ENCODE data around the gene IL18R1.

- TF ChIP-seq, protein P1, sequence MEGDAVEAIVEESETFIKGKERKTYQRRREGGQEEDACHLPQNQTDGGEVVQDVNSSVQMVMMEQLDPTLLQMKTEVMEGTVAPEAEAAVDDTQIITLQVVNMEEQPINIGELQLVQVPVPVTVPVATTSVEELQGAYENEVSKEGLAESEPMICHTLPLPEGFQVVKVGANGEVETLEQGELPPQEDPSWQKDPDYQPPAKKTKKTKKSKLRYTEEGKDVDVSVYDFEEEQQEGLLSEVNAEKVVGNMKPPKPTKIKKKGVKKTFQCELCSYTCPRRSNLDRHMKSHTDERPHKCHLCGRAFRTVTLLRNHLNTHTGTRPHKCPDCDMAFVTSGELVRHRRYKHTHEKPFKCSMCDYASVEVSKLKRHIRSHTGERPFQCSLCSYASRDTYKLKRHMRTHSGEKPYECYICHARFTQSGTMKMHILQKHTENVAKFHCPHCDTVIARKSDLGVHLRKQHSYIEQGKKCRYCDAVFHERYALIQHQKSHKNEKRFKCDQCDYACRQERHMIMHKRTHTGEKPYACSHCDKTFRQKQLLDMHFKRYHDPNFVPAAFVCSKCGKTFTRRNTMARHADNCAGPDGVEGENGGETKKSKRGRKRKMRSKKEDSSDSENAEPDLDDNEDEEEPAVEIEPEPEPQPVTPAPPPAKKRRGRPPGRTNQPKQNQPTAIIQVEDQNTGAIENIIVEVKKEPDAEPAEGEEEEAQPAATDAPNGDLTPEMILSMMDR (IDR thresholded peaks at IDR 0.05; ENCODE audit: insufficient read depth, low read depth, low read length), result no peak
- TF ChIP-seq EZH2 (IDR thresholded peaks at IDR 0.05; ENCODE audit: insufficient read depth, low read length), result no peak
Measured at GRCh38 chr2:102427249-102427648, 71.7 kb downstream of the IL18R1 start.
